ENCODE data around the gene CDC27.

CDC27 gene

DNA sequence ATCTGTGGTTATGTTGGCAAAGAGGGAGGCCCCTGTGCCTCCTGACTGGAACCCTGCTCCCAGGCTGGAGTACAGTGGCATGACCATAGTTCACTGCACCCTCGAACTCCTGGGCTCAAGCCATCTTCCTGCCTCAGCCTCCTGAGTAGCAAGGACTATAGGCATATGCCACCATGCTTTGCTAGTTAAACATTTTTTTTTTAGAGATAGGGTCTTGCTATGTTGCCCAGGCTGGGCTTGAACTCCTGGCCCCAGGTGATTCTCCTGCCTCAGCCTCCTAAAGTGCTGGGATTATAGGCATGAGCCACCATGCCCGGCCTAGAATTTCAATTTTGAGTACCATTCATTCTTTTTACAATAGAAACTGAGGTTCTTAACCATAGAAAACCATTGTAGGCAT lies 43.4 kb upstream of the CDC27 start:
- POLR2A ChIA-PET, result no interaction called here
- no peak for DNase-seq (ENCODE audit: extremely low spot score)
- CTCF ChIA-PET, result interaction anchor here (0.5 kb wide), 1 partner anchor 108 kb away, joined by 3 read pairs; no protein-coding TSS in a partner anchor
- no peak for TF ChIP-seq FOXA1 (IDR thresholded peaks at IDR 0.05)
- no peak for TF ChIP-seq FOXK2 (IDR thresholded peaks at IDR 0.05)
- no peak for TF ChIP-seq L3MBTL2 (conservative IDR thresholded peaks at IDR 0.05)
- no peak for TF ChIP-seq TARDBP (IDR thresholded peaks at IDR 0.05)
- TF ChIP-seq CTBP1 (IDR thresholded peaks at IDR 0.05; ENCODE audit: borderline replicate concordance), result no peak
- TF ChIP-seq, protein P1, sequence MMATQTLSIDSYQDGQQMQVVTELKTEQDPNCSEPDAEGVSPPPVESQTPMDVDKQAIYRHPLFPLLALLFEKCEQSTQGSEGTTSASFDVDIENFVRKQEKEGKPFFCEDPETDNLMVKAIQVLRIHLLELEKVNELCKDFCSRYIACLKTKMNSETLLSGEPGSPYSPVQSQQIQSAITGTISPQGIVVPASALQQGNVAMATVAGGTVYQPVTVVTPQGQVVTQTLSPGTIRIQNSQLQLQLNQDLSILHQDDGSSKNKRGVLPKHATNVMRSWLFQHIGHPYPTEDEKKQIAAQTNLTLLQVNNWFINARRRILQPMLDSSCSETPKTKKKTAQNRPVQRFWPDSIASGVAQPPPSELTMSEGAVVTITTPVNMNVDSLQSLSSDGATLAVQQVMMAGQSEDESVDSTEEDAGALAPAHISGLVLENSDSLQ (IDR thresholded peaks at IDR 0.05), result no peak
- TF ChIP-seq LEF1 (IDR thresholded peaks at IDR 0.05; ENCODE audit: borderline replicate concordance), result no peak
- TF ChIP-seq ELF4 (IDR thresholded peaks at IDR 0.05), result no peak

GRCh38 chr17:47231866-47232265 lies 42.8 kb upstream of the CDC27 start:
- DNase-seq (ENCODE audit: extremely low spot score), result no peak
- ChIA-PET POLR2A (no interaction called here), CTCF (no interaction called here)
- no peak for TF ChIP-seq ZNF384 (IDR thresholded peaks at IDR 0.05)
- no peak for TF ChIP-seq BHLHE40 (IDR thresholded peaks at IDR 0.05; ENCODE audit: borderline replicate concordance)
- TF ChIP-seq TARDBP (IDR thresholded peaks at IDR 0.05), result no peak
- TF ChIP-seq SP1 (IDR thresholded peaks at IDR 0.05), result no peak
- no peak for TF ChIP-seq HDGF (IDR thresholded peaks at IDR 0.05; ENCODE audit: borderline replicate concordance)
- TF ChIP-seq SUZ12 (IDR thresholded peaks at IDR 0.05), result no peak
- TF ChIP-seq FOXM1 (IDR thresholded peaks at IDR 0.05; ENCODE audit: borderline replicate concordance), result no peak
- TF ChIP-seq FOXK2 (IDR thresholded peaks at IDR 0.05), result no peak
- TF ChIP-seq LEF1 (IDR thresholded peaks at IDR 0.05; ENCODE audit: borderline replicate concordance), result no peak
- TF ChIP-seq, protein P1 (IDR thresholded peaks at IDR 0.05), result no peak
- TF ChIP-seq NFRKB (IDR thresholded peaks at IDR 0.05), result no peak
- TF ChIP-seq FOXA1 (IDR thresholded peaks at IDR 0.05), result no peak
- no peak for TF ChIP-seq L3MBTL2 (conservative IDR thresholded peaks at IDR 0.05)
- TF ChIP-seq ARNT (IDR thresholded peaks at IDR 0.05), result no peak
- TF ChIP-seq ELF4 (IDR thresholded peaks at IDR 0.05), result no peak
- no peak for TF ChIP-seq CTBP1 (IDR thresholded peaks at IDR 0.05; ENCODE audit: borderline replicate concordance)

DNA sequence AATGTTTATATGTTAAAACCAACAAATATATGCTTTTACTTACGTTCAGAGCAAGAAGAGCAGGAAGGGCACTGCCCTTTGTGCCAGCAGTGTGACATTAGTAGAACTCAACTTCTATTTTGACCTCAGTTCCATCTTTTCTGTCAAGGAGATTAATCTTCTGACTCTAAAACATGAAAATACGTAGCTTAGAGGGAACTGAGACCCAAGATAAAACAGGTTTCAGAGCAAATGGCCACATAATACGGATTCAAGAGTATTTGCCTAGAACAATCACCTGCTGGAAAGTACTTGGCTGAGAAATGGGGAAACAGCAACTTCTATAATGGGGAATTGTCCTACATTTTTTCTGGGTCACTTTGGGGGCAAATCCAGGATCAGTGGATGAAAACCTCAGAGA lies 42.2 kb upstream of the CDC27 start:
- no peak for DNase-seq (ENCODE audit: extremely low spot score)
- TF ChIP-seq ARNT (IDR thresholded peaks at IDR 0.05) (no peak), TARDBP (IDR thresholded peaks at IDR 0.05) (no peak), ELF4 (IDR thresholded peaks at IDR 0.05) (no peak), HDGF (IDR thresholded peaks at IDR 0.05; ENCODE audit: borderline replicate concordance) (no peak), LEF1 (IDR thresholded peaks at IDR 0.05; ENCODE audit: borderline replicate concordance) (no peak), FOXK2 (IDR thresholded peaks at IDR 0.05) (no peak), SP1 (IDR thresholded peaks at IDR 0.05) (no peak), L3MBTL2 (conservative IDR thresholded peaks at IDR 0.05) (no peak), FOXM1 (IDR thresholded peaks at IDR 0.05; ENCODE audit: borderline replicate concordance) (no peak), CTBP1 (IDR thresholded peaks at IDR 0.05; ENCODE audit: borderline replicate concordance) (no peak)
- CTCF ChIA-PET, result interaction anchor here (0.6 kb wide), 1 partner anchor 85 kb away, joined by 4 read pairs; no protein-coding TSS in a partner anchor
- POLR2A ChIA-PET, result no interaction called here

- ChIA-PET CTCF (interaction anchor here (0.6 to 2.1 kb wide), 3 partner anchors 82 to 85 kb away, joined by 4 to 18 read pairs (median 8); no protein-coding TSS in a partner anchor), POLR2A (no interaction called here)
- no peak for DNase-seq (ENCODE audit: extremely low spot score)
Measured at GRCh38 chr17:47230864-47231263, 41.8 kb upstream of the CDC27 start.

GRCh38 chr17:47229535-47230443 lies 40.7 kb upstream of the CDC27 start:
- DNase-seq (ENCODE audit: extremely low spot score), result peak; percentile 89
- ChIA-PET POLR2A (no interaction called here), CTCF (interaction anchor here (0.6 to 2.1 kb wide), 5 partner anchors 11 to 978 kb away, joined by 3 to 18 read pairs (median 3); no protein-coding TSS in a partner anchor)
- TF ChIP-seq HDGF (IDR thresholded peaks at IDR 0.05; ENCODE audit: borderline replicate concordance), result no peak
- no peak for TF ChIP-seq SUZ12 (IDR thresholded peaks at IDR 0.05)
- no peak for TF ChIP-seq FOXK2 (IDR thresholded peaks at IDR 0.05)
- no peak for TF ChIP-seq BHLHE40 (IDR thresholded peaks at IDR 0.05; ENCODE audit: borderline replicate concordance)
- peak; percentile 75 for TF ChIP-seq L3MBTL2 (conservative IDR thresholded peaks at IDR 0.05)
- TF ChIP-seq LEF1 (IDR thresholded peaks at IDR 0.05; ENCODE audit: borderline replicate concordance), result no peak
- TF ChIP-seq FOXM1 (IDR thresholded peaks at IDR 0.05; ENCODE audit: borderline replicate concordance), result no peak
- 0 out of 2 replicates have a peak, but pooled peaks have one; percentile 26 for TF ChIP-seq CTBP1 (IDR thresholded peaks at IDR 0.05; ENCODE audit: borderline replicate concordance)
- 0 out of 2 replicates have a peak, but pooled peaks have one; percentile 16 for TF ChIP-seq TARDBP (IDR thresholded peaks at IDR 0.05)
- no peak for TF ChIP-seq ZNF384 (IDR thresholded peaks at IDR 0.05)
- no peak for TF ChIP-seq ELF4 (IDR thresholded peaks at IDR 0.05)
- no peak for TF ChIP-seq ARNT (IDR thresholded peaks at IDR 0.05)
- TF ChIP-seq SP1 (IDR thresholded peaks at IDR 0.05), result no peak
- TF ChIP-seq, protein P1 (IDR thresholded peaks at IDR 0.05), result no peak
- TF ChIP-seq NFRKB (IDR thresholded peaks at IDR 0.05), result no peak
- no peak for TF ChIP-seq FOXA1 (IDR thresholded peaks at IDR 0.05)

More at GRCh38 chr17:47230864-47231263, 41.8 kb upstream of the CDC27 start:
- no peak for TF ChIP-seq SUZ12 (IDR thresholded peaks at IDR 0.05)
- TF ChIP-seq BHLHE40 (IDR thresholded peaks at IDR 0.05; ENCODE audit: borderline replicate concordance), result no peak
- no peak for TF ChIP-seq ZNF384 (IDR thresholded peaks at IDR 0.05)
- TF ChIP-seq, protein P1 (IDR thresholded peaks at IDR 0.05), result no peak
- TF ChIP-seq ARNT (IDR thresholded peaks at IDR 0.05), result no peak
- no peak for TF ChIP-seq CTBP1 (IDR thresholded peaks at IDR 0.05; ENCODE audit: borderline replicate concordance)
- TF ChIP-seq FOXM1 (IDR thresholded peaks at IDR 0.05; ENCODE audit: borderline replicate concordance), result no peak
- no peak for TF ChIP-seq TARDBP (IDR thresholded peaks at IDR 0.05)
- TF ChIP-seq L3MBTL2 (conservative IDR thresholded peaks at IDR 0.05), result no peak
- no peak for TF ChIP-seq FOXK2 (IDR thresholded peaks at IDR 0.05)
